ENCODE data around the gene TTC21A. TPM values are rescaled to one million over a fixed set of nuclear protein-coding genes. Genes with fewer than 3 reads are reported as not detected.

TTC21A gene
- total and polyA plus RNA-seq, 10 of the 15 experiments (the other 5 are each of a cell fraction or from before 2014, with no cell fraction given): 0.62 to 3.2 (median 1.2) TPM

- H4K20me1 ChIP-seq (ENCODE audit: control insufficient read depth, insufficient read depth): no peaks in the 10 kb centered on the region
- TF ChIP-seq SREBF1 (IDR thresholded peaks at IDR 0.05; ENCODE audit: low read length) (no peak), RELB (IDR thresholded peaks at IDR 0.05; ENCODE audit: low read depth) (no peak), KLF5 (IDR thresholded peaks at IDR 0.05; ENCODE audit: partially characterized antibody) (no peak), SMAD5 (IDR thresholded peaks at IDR 0.05; ENCODE audit: low read depth) (no peak), POLR2A (IDR thresholded peaks at IDR 0.05; ENCODE audit: low read depth, low read length) (no peak), IKZF2 (IDR thresholded peaks at IDR 0.05) (no peak), ZZZ3 (IDR thresholded peaks at IDR 0.05; ENCODE audit: control insufficient read depth, insufficient read length, low read depth) (no peak)
- FAIRE-seq (no peak), DNase-seq (ENCODE audit: low read depth, low spot score) (no peak), ATAC-seq (no peak)
- BruUV-seq (replicated peaks): no TSS peak
- CTCF ChIA-PET: interaction anchor here (0.9 to 5.0 kb wide), 5 partner anchors 10 to 111 kb away, joined by 3 to 39 read pairs (median 21); no protein-coding TSS in a partner anchor
- H3K4me2 ChIP-seq (ENCODE audit: control insufficient read depth, insufficient read depth): peak overlapping the region; percentile 75
- H3K27ac ChIP-seq (ENCODE audit: control insufficient read depth, insufficient read depth): no peak overlapping the region
- no peaks in the 10 kb centered on the region for H3K27me3 ChIP-seq (replicated peaks in 1 of 2; ENCODE audit: control insufficient read depth in 2 of 2, insufficient read depth in 2 of 2, low read length in 1 of 2)
- no peaks in the 10 kb centered on the region for H3K79me2 ChIP-seq (ENCODE audit: control insufficient read depth, insufficient read depth, low read length)
- peak overlapping the region; percentile 61; the same call in 1 of the 2 replicates for H3K4me3 ChIP-seq
- in situ Hi-C loops (cut with MboI) (no loop called here), intact Hi-C loops (cut with micrococcal nuclease; ENCODE audit: unreplicated experiment) (loop anchor here (2.0 kb wide), 1 partner anchor 79 kb away; no protein-coding TSS in a partner anchor)
- POLR2A ChIA-PET: interaction anchor here (0.6 kb wide), 1 partner anchor 33 kb away, joined by 3 read pairs; no protein-coding TSS in a partner anchor
- H3K9me3 ChIP-seq (replicated peaks; ENCODE audit: control insufficient read depth, insufficient read depth, low read length): no peaks in the 10 kb centered on the region
- 44% methylated on average over 3 of the region's 3 CpGs for WGBS (ENCODE audit: insufficient coverage, insufficient replicate concordance, low lambda C conversion rate, missing lambda C conversion rate)
- no peak overlapping the region for H2AFZ ChIP-seq (ENCODE audit: control insufficient read depth, low read depth, low read length)
- no peak overlapping the region for H3K9ac ChIP-seq (ENCODE audit: control insufficient read depth, insufficient read depth, low read length)
- H3K4me1 ChIP-seq (ENCODE audit: control insufficient read depth, insufficient read depth, low read length): peaks cover 12% of the 10 kb centered on the region
- RAD21 ChIA-PET (ENCODE audit: unreplicated experiment): interaction anchor here (3.6 kb wide), 1 partner anchor 109 kb away, joined by 31 read pairs; no protein-coding TSS in a partner anchor
- no peaks in the 10 kb centered on the region for H3K36me3 ChIP-seq (ENCODE audit: control insufficient read depth in 2 of 2, insufficient read depth in 2 of 2, low read length in 1 of 2)
- SMC1A ChIA-PET (ENCODE audit: uncharacterized antibody, unreplicated experiment): interaction anchor here (0.6 to 5.2 kb wide), 3 partner anchors 10 to 108 kb away, joined by 3 to 34 read pairs (median 11); no protein-coding TSS in a partner anchor
These were observed 72.7 kb downstream of the TTC21A start for GRCh38 chr3:39180183-39180545.
